GM23248 (cell line): ENCODE measurements around the gene ATP9A. TPM values are rescaled to one million over a fixed set of nuclear protein-coding genes. Genes with fewer than 3 reads are reported as not detected.

Experiments
- DNase-seq: peaks from one replicate; pipeline ENCODE4 v3.0.0-alpha.2; 2015
- H2AFZ ChIP-seq: fragments of 200-600 bp; sonication (generic); 2 replicates; pipeline ENCODE4 v1.6.1; 2016; ENCODE audit warnings: antibody characterized with exemption
- H3F3A ChIP-seq: fragments of 200-600 bp; sonication (generic); 2 replicates; pipeline ENCODE4 v1.6.1; 2016; ENCODE audit warnings: mild to moderate bottlenecking, antibody characterized with exemption, mixed run types; ENCODE audit not compliant: insufficient read depth
- H3K27ac ChIP-seq: fragments of 200-600 bp; sonication (generic); 2 replicates; pipeline ENCODE4 v1.5.1; 2016; ENCODE audit warnings: mild to moderate bottlenecking
- H3K27me3 ChIP-seq: fragments of 200-600 bp; sonication (generic); replicated peaks from 2 replicates; pipeline ENCODE4 v1.6.1; 2016; ENCODE audit warnings: mild to moderate bottlenecking; ENCODE audit not compliant: insufficient read depth
- H3K36me3 ChIP-seq: fragments of 200-600 bp; sonication (generic); 2 replicates; pipeline ENCODE4 v1.6.1; 2016; ENCODE audit warnings: low read depth, mild to moderate bottlenecking
- H3K4me1 ChIP-seq: fragments of 200-600 bp; sonication (generic); 2 replicates; pipeline ENCODE4 v1.6.1; 2016; ENCODE audit warnings: mild to moderate bottlenecking; ENCODE audit not compliant: insufficient read depth
- H3K4me2 ChIP-seq: fragments of 200-600 bp; sonication (generic); one replicate; pipeline ENCODE4 v1.6.1; 2016; ENCODE audit warnings: mild to moderate bottlenecking; ENCODE audit not compliant: unreplicated experiment
- H3K4me3 ChIP-seq: fragments of 200-600 bp; sonication (generic); 2 replicates; pipeline ENCODE4 v1.5.1; 2016; ENCODE audit warnings: mild to moderate bottlenecking
- H3K79me2 ChIP-seq: fragments of 200-600 bp; sonication (generic); 2 replicates; pipeline ENCODE4 v1.6.1; 2016; ENCODE audit warnings: mild to moderate bottlenecking; ENCODE audit not compliant: insufficient read depth
- H3K9ac ChIP-seq: fragments of 200-600 bp; sonication (generic); 2 replicates; pipeline ENCODE4 v1.6.1; 2016; ENCODE audit warnings: mild to moderate bottlenecking
- H3K9me2 ChIP-seq: fragments of 200-600 bp; sonication (generic); 2 replicates; pipeline ENCODE4 v1.6.1; 2016; ENCODE audit warnings: mixed run types, mild to moderate bottlenecking, moderate library complexity; ENCODE audit not compliant: insufficient read depth
- H3K9me3 ChIP-seq: fragments of 200-600 bp; sonication (generic); one replicate; pipeline ENCODE4 v1.6.1; 2017; ENCODE audit warnings: low read depth
- H4K20me1 ChIP-seq: fragments of 200-600 bp; sonication (generic); 2 replicates; pipeline ENCODE4 v1.6.0; 2016; ENCODE audit not compliant: insufficient read depth
- EZH2 ChIP-seq: fragments of 200-600 bp; sonication (generic); IDR thresholded peaks from 2 replicates; pipeline ENCODE4 v1.6.1; 2018; ENCODE audit warnings: antibody characterized with exemption, mild to moderate bottlenecking; ENCODE audit not compliant: insufficient read depth, poor library complexity, severe bottlenecking
- EZH2phosphoT487 ChIP-seq: fragments of 200-600 bp; sonication (generic); IDR thresholded peaks from 2 replicates; pipeline ENCODE4 v1.6.1; 2018; ENCODE audit warnings: antibody characterized with exemption, moderate library complexity, mild to moderate bottlenecking, low read depth; ENCODE audit not compliant: insufficient read depth
- WGBS, 2 experiments: methylation state at CpG; one replicate each; pipeline ENCODE4 v1.1.6; 2015 to 2017; ENCODE audit warnings: low lambda C conversion rate in 2 of 2, low coverage in 1 of 2; ENCODE audit errors: missing lambda C conversion rate in 2 of 2; 5-methylcytosine and 5-hydroxymethylcytosine counted together
- in situ Hi-C: fragments of 300-500 bp; cut with MboI; formaldehyde crosslinking; loops from 2 replicates; pipeline ENCODE4 v1.15.0; 2020
- polyA plus RNA-seq: library from polyadenylated mRNA; unstranded; fragments of >200 nt; fragmentation: Nextera tagmentation; extraction: Ambion mirVana; gene quantifications from 2 replicates; pipeline ENCODE4 v1.2.1, GENCODE V29; 2016
- total RNA-seq: library from RNA; depleted of rRNA; stranded (reverse); fragments of >200 nt; shearing (Covaris generic); gene quantifications from 2 replicates; pipeline ENCODE4 v1.2.3, GENCODE V29; 2014

ATP9A gene
- total and polyA plus RNA-seq, 2 experiments from 2014 or later, result 6.9 to 15.9 TPM

DNA sequence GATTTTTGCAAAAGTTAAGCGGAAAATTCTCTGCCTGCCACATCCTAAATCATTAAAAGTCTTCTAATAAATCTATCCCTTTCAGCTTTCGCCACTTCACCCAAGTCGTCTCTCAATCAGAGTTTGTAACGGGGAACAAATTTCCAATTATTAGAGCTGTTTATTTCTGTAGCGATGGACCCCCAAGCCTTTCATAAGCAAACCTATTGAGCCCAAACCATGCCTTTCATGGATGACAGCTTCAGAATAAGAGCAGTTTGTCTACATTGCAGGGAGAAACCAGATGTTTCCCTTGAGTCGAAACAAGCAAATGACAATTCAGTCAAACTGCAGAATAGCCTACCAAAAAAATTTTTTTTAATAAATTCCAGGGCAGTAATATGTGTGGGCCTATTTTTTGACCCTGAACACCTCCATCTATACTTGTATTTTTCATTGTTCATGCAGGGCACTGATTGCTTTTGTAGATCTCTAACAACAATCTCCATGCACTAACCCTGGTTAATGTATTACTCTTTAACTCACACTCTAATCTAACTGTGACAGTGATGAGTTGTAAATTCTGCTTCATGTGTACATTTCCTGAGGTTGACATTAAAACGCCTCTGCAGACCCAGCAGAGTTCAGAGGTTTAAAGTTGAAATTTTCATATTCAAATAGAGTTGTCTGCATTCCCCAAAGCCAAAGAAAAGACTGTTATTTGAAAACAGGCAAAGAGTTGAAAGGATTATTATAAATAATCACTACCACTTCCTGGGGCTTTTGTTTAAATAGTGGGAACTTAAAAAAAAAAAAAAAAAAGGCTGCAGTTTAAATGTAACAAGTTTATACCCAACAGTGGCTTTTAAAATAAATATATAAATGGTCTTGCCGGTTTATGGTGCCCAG lies 64.5 kb downstream of the ATP9A start:
- DNase-seq, result no peak
- H3K9ac ChIP-seq, result no peak overlapping the region
- 96% methylated on average over 8 of the region's 8 CpGs for WGBS, 2 experiments
- no peaks in the 10 kb centered on the region for H3K27me3 ChIP-seq
- H3K36me3 ChIP-seq, result no peaks in the 10 kb centered on the region
- H3K79me2 ChIP-seq, result no peaks in the 10 kb centered on the region
- H4K20me1 ChIP-seq, result no peaks in the 10 kb centered on the region
- in situ Hi-C loops, result no loop called here
- no peak overlapping the region for H3K27ac ChIP-seq
- H3K9me2 ChIP-seq, result no peaks in the 10 kb centered on the region
- H2AFZ ChIP-seq, result no peak overlapping the region
- H3K9me3 ChIP-seq, result no peaks in the 10 kb centered on the region
- H3F3A ChIP-seq, result no peaks in the 10 kb centered on the region
- no peak overlapping the region for H3K4me2 ChIP-seq
- no peaks in the 10 kb centered on the region for H3K4me1 ChIP-seq
- H3K4me3 ChIP-seq, result no peak overlapping the region
- no peak for TF ChIP-seq EZH2
- no peak for TF ChIP-seq EZH2phosphoT487

DNA sequence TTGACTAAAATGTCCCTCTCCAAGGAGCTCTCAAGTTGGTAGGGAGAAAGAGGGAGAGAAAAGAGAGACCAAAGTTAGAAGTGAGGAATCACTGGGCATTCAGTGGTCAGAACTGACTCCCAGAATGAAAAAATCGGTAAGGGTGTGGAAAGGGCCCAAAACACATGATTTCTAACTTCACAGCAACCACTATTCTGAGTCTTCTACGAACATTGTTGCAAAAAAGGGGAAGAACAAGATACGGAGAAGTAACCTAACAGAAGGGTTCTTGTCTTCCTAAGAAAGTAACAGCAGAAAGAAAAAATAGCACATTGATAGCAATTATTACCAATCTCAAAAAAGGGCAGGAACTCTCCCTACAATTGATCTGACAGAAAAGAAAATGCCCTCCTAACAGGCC lies 65.6 kb downstream of the ATP9A start:
- DNase-seq, result no peak
- Histone ChIP-seq H3K4me3 (no peak overlapping the region), H3K9me2 (no peaks in the 10 kb centered on the region), H3K27me3 (no peaks in the 10 kb centered on the region), H3K4me2 (no peak overlapping the region), H3K9ac (no peak overlapping the region), H3K27ac (no peak overlapping the region), H3K9me3 (no peaks in the 10 kb centered on the region), H3K36me3 (no peaks in the 10 kb centered on the region), H3K4me1 (no peaks in the 10 kb centered on the region), H3K79me2 (no peaks in the 10 kb centered on the region), H3F3A (no peaks in the 10 kb centered on the region), H4K20me1 (no peaks in the 10 kb centered on the region), H2AFZ (no peak overlapping the region)
- in situ Hi-C loops, result no loop called here
- 76 to 81% methylated on average over 3 of the region's 3 CpGs for WGBS, 2 experiments
- no peak for TF ChIP-seq EZH2
- TF ChIP-seq EZH2phosphoT487, result no peak

DNA sequence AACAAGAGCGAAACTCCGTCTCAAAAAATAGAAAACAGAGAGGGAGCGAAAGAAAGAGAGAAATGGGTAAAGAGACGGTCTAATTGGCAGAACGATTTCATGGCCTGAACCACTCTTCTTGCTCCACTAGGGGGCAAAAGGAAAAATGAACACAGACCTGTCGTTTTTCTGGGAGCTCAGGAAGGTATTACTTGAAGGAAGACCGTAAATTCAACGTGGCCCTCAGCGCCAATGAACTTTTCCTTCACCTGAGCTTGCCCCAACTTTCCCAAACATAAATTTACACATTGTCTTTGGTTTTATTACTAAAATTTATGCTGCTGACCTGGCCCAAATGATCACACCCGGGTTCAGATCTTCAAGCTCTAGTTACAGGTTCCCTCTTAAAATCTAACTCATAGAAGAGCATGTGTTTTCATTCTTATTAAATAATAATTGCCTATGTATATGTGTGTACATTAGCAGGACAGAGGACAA lies 67.3 kb downstream of the ATP9A start:
- H3F3A ChIP-seq, result no peaks in the 10 kb centered on the region
- no peaks in the 10 kb centered on the region for H3K9me2 ChIP-seq
- H3K4me3 ChIP-seq, result no peak overlapping the region
- H3K79me2 ChIP-seq, result no peaks in the 10 kb centered on the region
- TF ChIP-seq EZH2phosphoT487 (no peak), EZH2 (no peak)
- H3K27ac ChIP-seq, result no peak overlapping the region
- in situ Hi-C loops, result no loop called here
- peak; percentile 66 for DNase-seq
- no peak overlapping the region for H3K4me2 ChIP-seq
- no peaks in the 10 kb centered on the region for H3K27me3 ChIP-seq
- no peaks in the 10 kb centered on the region for H3K36me3 ChIP-seq
- no peaks in the 10 kb centered on the region for H4K20me1 ChIP-seq
- no peak overlapping the region for H3K9ac ChIP-seq
- WGBS, 2 experiments, result 55% methylated on average over 10 of the region's 10 CpGs
- no peak overlapping the region for H2AFZ ChIP-seq
- peaks cover 12% of the 10 kb centered on the region for H3K4me1 ChIP-seq
- H3K9me3 ChIP-seq, result no peaks in the 10 kb centered on the region

DNA sequence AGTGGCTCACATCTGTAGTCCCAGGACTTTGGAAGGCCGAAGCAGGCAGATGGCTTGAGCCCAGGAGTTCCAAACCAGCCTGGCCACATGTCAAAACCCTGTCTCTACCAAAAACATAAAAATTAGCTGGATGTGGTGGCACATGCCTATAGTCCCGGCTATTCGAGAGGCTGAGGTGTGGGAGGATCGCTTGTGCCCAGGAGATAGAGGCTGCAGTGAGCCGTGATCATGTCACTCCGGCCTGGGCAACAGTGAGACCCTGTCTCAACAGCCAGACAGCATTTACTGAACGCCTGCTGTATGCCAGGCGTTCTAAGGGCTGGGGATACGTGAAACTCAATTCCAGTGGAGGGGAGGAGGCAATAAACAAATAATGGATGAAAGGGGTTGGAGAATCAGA lies 69.9 kb downstream of the ATP9A start:
- Histone ChIP-seq H3K4me3 (no peak overlapping the region), H3K9ac (no peak overlapping the region), H3K36me3 (no peaks in the 10 kb centered on the region), H3K4me2 (no peak overlapping the region), H3K27me3 (no peaks in the 10 kb centered on the region), H3F3A (no peaks in the 10 kb centered on the region), H3K4me1 (peaks cover 18% of the 10 kb centered on the region), H3K9me2 (no peaks in the 10 kb centered on the region), H3K27ac (no peak overlapping the region), H2AFZ (no peak overlapping the region), H3K79me2 (no peaks in the 10 kb centered on the region), H3K9me3 (no peaks in the 10 kb centered on the region), H4K20me1 (no peaks in the 10 kb centered on the region)
- no peak for TF ChIP-seq EZH2phosphoT487
- TF ChIP-seq EZH2, result no peak
- DNase-seq, result no peak
- WGBS, 2 experiments, result 79 to 85% methylated on average over 9 of the region's 9 CpGs
- in situ Hi-C loops, result no loop called here
